Activated T-helper 2 cell treated with anti-CD3 and anti-CD28 coated beads, Interferon-gamma antibody, Interleukin-2, Interleukin-4, amounts not matched to agents 10 μg/mL and 5 μg/mL and 100 μg/mL, durations not matched to agents 14 hours and 24 hours and 36 hours (primary cell): ENCODE data around the gene SETDB2. TPM values are rescaled to one million over a fixed set of nuclear protein-coding genes. Genes with fewer than 3 reads are reported as not detected.
"Not testable (repeated sequence)": the region's sequence is repeated elsewhere in the genome, so short reads cannot be mapped to it uniquely, and the experiment has no call there.

Experiments
- DNase-seq: peaks from one replicate; pipeline ENCODE4 v3.0.0; 2021; ENCODE audit warnings: low spot score
- H3K27ac Mint-ChIP-seq: one replicate; pipeline ENCODE4 v1.8.0; 2021; ENCODE audit warnings: mixed read lengths
- H3K27me3 Mint-ChIP-seq: one replicate; pipeline ENCODE4 v1.8.0; 2021; ENCODE audit warnings: low read depth, mixed read lengths
- H3K36me3 Mint-ChIP-seq: one replicate; pipeline ENCODE4 v1.8.0; 2021; ENCODE audit warnings: low read depth, mixed read lengths
- H3K4me1 Mint-ChIP-seq: one replicate; pipeline ENCODE4 v1.8.0; 2021; ENCODE audit warnings: low read depth, mixed read lengths
- H3K4me3 Mint-ChIP-seq: one replicate; pipeline ENCODE4 v1.8.0; 2021; ENCODE audit warnings: low read depth, mild to moderate bottlenecking, moderate library complexity, mixed read lengths
- H3K9me3 Mint-ChIP-seq: one replicate; pipeline ENCODE4 v1.8.0; 2021; ENCODE audit warnings: mixed read lengths
- intact Hi-C: fragments of 100-400 bp; cut with micrococcal nuclease; formaldehyde crosslinking; loops from one replicate; pipeline ENCODE4 v1.15.1; 2023
- total RNA-seq: library from RNA; stranded (reverse); gene quantifications from 2 replicates; pipeline ENCODE4 v1.2.3, GENCODE V29; 2022

SETDB2 gene
- total RNA-seq, 1 donor from 2014 or later = 11.0 TPM

- H3K9me3 Mint-ChIP-seq, H3K27me3 Mint-ChIP-seq: not testable (repeated sequence)
- Mint-ChIP-seq H3K27ac (peak overlapping the region; percentile 95), H3K36me3 (peaks cover 45% of the 10 kb centered on the region), H3K4me3 (peak overlapping the region; percentile 82), H3K4me1 (peaks cover 50% of the 10 kb centered on the region)
- DNase-seq = peak; percentile 30
- intact Hi-C loops = loop anchor here (1.0 to 5.0 kb wide), 3 partner anchors 44 to 196 kb away; partner anchors contain the start of gene RCBTB1
These were observed 52.8 kb downstream of the SETDB2 start for GRCh38 chr13:49496837-49497236.

GRCh38 chr13:49497272-49497671 lies 53.2 kb downstream of the SETDB2 start:
- peaks cover 50% of the 10 kb centered on the region for H3K4me1 Mint-ChIP-seq
- DNase-seq = no peak

GRCh38 chr13:49498206-49498605 lies 54.1 kb downstream of the SETDB2 start:
- peaks cover 50% of the 10 kb centered on the region for H3K4me1 Mint-ChIP-seq
- H3K4me3 Mint-ChIP-seq = no peak overlapping the region
- peaks cover 54% of the 10 kb centered on the region for H3K36me3 Mint-ChIP-seq
- intact Hi-C loops = loop anchor here (5.0 kb wide), 1 partner anchor 89 kb away; the partner anchor contains the start of gene RCBTB1
- H3K27me3 Mint-ChIP-seq = no peaks in the 10 kb centered on the region
- no peaks in the 10 kb centered on the region for H3K9me3 Mint-ChIP-seq
- DNase-seq = no peak
- H3K27ac Mint-ChIP-seq = peak overlapping the region; percentile 95

More at GRCh38 chr13:49497272-49497671, 53.2 kb downstream of the SETDB2 start:
- Mint-ChIP-seq H3K27ac (peak overlapping the region; percentile 95), H3K27me3 (no peaks in the 10 kb centered on the region), H3K36me3 (peaks cover 45% of the 10 kb centered on the region), H3K4me3 (peak overlapping the region; percentile 82), H3K9me3 (no peaks in the 10 kb centered on the region)
- intact Hi-C loops = loop anchor here (1.0 to 5.0 kb wide), 3 partner anchors 44 to 196 kb away; partner anchors contain the start of gene RCBTB1

GRCh38 chr13:49499889-49500660 lies 56.0 kb downstream of the SETDB2 start:
- no peak for DNase-seq

DNA sequence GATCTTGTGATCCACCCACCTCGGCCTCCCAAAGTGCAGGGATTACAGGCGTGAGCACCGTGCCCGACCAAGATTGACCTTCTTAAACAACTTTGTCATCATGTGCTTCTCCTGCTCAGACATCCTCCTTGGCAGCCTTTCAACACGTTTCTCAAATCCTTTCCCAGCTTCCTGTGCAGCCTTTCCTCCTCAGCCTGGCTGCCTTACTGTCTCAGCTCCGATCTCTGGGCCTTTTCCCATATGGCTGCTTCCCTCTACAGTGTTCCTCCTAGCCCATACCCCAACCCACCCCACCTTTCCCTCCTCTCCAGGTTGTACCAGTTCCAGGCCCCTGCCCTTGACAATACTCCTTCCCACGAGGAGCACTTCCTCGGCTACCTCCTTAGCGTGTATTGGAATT lies 58.9 kb downstream of the SETDB2 start:
- no peaks in the 10 kb centered on the region for H3K9me3 Mint-ChIP-seq

More at GRCh38 chr13:49499889-49500660, 56.0 kb downstream of the SETDB2 start:
- H3K4me3 Mint-ChIP-seq = no peak overlapping the region
- intact Hi-C loops = loop anchor here (5.0 kb wide), 1 partner anchor 87 kb away; the partner anchor contains the start of gene RCBTB1
- H3K9me3 Mint-ChIP-seq = no peaks in the 10 kb centered on the region
- H3K36me3 Mint-ChIP-seq = peaks cover 55% of the 10 kb centered on the region
- H3K27me3 Mint-ChIP-seq = no peaks in the 10 kb centered on the region
- peaks cover 39% of the 10 kb centered on the region for H3K4me1 Mint-ChIP-seq
- H3K27ac Mint-ChIP-seq = peak overlapping the region; percentile 10

DNA sequence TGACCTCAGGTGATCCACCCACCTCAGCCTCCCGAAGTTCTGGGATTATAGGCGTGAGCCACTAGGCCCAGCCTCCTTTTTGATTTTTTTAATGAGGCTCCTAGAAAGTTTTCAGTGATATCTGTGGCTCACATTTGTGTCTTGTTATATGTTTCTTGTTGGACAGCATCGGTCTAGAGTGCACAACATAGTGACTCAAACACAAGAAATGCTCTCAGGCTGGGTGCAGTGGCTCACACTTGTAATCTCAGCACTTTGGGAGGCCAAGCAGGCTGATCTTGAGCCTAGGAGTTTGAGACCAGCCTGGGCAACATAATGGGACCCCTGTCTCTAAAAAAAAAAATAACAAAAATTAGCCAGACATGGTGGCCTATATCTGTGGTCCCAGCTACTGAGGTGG lies 59.9 kb downstream of the SETDB2 start:
- DNase-seq = no peak
- intact Hi-C loops = no loop called here
- Mint-ChIP-seq H3K27ac (no peak overlapping the region), H3K27me3 (no peaks in the 10 kb centered on the region), H3K4me1 (peaks cover 23% of the 10 kb centered on the region), H3K9me3 (no peaks in the 10 kb centered on the region), H3K36me3 (peaks cover 57% of the 10 kb centered on the region), H3K4me3 (no peak overlapping the region)

More for the DNA sequence above, 58.9 kb downstream of the SETDB2 start:
- Mint-ChIP-seq H3K36me3 (peaks cover 62% of the 10 kb centered on the region), H3K27ac (no peak overlapping the region), H3K4me1 (peaks cover 30% of the 10 kb centered on the region), H3K27me3 (no peaks in the 10 kb centered on the region), H3K4me3 (no peak overlapping the region)
- intact Hi-C loops = no loop called here
- DNase-seq = no peak

- Mint-ChIP-seq H3K9me3 (no peaks in the 10 kb centered on the region), H3K27ac (no peak overlapping the region), H3K27me3 (no peaks in the 10 kb centered on the region), H3K36me3 (peaks cover 73% of the 10 kb centered on the region), H3K4me1 (peaks cover 9% of the 10 kb centered on the region), H3K4me3 (no peak overlapping the region)
- intact Hi-C loops = no loop called here
- no peak for DNase-seq
These were observed 68.5 kb downstream of the SETDB2 start for GRCh38 chr13:49512578-49512977.

- Mint-ChIP-seq H3K27me3 (no peaks in the 10 kb centered on the region), H3K9me3 (no peaks in the 10 kb centered on the region), H3K27ac (no peak overlapping the region), H3K36me3 (peaks cover 68% of the 10 kb centered on the region), H3K4me1 (peaks cover 2% of the 10 kb centered on the region), H3K4me3 (no peak overlapping the region)
- intact Hi-C loops = no loop called here
- DNase-seq = no peak
These were observed 72.4 kb downstream of the SETDB2 start for GRCh38 chr13:49516467-49516866.

DNA sequence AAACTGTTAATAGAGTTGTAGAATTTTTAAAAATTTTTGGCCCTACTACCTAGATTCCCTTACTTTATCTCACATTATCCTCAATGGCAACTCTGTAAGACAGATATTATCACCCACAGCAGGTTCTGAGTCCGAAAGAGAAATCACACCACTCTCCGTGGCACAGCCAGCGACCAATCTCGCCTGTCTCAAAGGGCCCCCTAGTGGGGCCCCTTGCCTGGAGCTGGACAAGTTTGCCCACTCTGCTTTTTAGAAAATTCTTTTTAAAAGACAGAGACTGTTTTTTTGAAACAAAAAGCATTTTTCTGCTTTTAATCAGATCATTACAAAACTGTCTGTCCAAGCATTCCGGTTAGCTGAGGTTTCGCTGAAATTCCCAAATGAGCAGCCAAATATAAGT lies 73.4 kb downstream of the SETDB2 start:
- no peak overlapping the region for H3K27ac Mint-ChIP-seq
- no peaks in the 10 kb centered on the region for H3K9me3 Mint-ChIP-seq
- peaks cover 65% of the 10 kb centered on the region for H3K36me3 Mint-ChIP-seq
- no peak overlapping the region for H3K4me3 Mint-ChIP-seq
- intact Hi-C loops = no loop called here
- no peaks in the 10 kb centered on the region for H3K27me3 Mint-ChIP-seq
- DNase-seq = no peak
- H3K4me1 Mint-ChIP-seq = no peaks in the 10 kb centered on the region

- Mint-ChIP-seq H3K36me3 (peaks cover 51% of the 10 kb centered on the region), H3K27me3 (no peaks in the 10 kb centered on the region), H3K4me1 (peaks cover 5% of the 10 kb centered on the region), H3K27ac (no peak overlapping the region), H3K9me3 (no peaks in the 10 kb centered on the region), H3K4me3 (no peak overlapping the region)
- DNase-seq = no peak
- intact Hi-C loops = no loop called here
These were observed 77.2 kb downstream of the SETDB2 start for GRCh38 chr13:49521224-49521623.

GRCh38 chr13:49524740-49525501 lies 80.8 kb downstream of the SETDB2 start:
- Mint-ChIP-seq H3K27ac (no peak overlapping the region), H3K36me3 (peaks cover 66% of the 10 kb centered on the region), H3K9me3 (no peaks in the 10 kb centered on the region), H3K4me1 (peaks cover 5% of the 10 kb centered on the region), H3K4me3 (no peak overlapping the region), H3K27me3 (no peaks in the 10 kb centered on the region)
- DNase-seq = no peak
- intact Hi-C loops = no loop called here

DNA sequence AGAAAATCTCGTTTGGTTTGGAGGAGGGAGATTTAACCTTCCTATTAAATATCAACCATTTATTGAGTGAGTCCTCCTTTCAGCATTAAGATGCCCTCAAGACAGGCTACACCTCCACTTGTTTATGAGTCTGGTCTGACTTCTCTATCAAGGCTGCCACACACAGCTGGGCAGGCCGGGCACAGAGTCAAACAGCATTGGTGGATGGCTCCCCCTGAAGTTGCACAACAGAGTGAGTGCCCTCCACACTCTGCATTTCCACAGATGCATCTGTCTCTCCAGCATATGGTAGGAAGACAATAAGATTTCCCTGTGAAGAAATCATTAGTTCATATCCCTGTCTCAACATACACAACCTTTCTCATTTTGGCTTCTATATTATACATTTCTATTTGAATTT lies 83.0 kb downstream of the SETDB2 start:
- peaks cover 61% of the 10 kb centered on the region for H3K36me3 Mint-ChIP-seq
- H3K4me1 Mint-ChIP-seq = peaks cover 13% of the 10 kb centered on the region
- no peak overlapping the region for H3K4me3 Mint-ChIP-seq
- H3K9me3 Mint-ChIP-seq = no peaks in the 10 kb centered on the region
- intact Hi-C loops = no loop called here
- no peaks in the 10 kb centered on the region for H3K27me3 Mint-ChIP-seq
- no peak overlapping the region for H3K27ac Mint-ChIP-seq
- DNase-seq = no peak

- no peaks in the 10 kb centered on the region for H3K27me3 Mint-ChIP-seq
- no peak for DNase-seq
- H3K36me3 Mint-ChIP-seq = peaks cover 59% of the 10 kb centered on the region
- H3K27ac Mint-ChIP-seq = no peak overlapping the region
- intact Hi-C loops = no loop called here
- no peak overlapping the region for H3K4me3 Mint-ChIP-seq
- H3K9me3 Mint-ChIP-seq = no peaks in the 10 kb centered on the region
- H3K4me1 Mint-ChIP-seq = peaks cover 19% of the 10 kb centered on the region
These were observed 84.1 kb downstream of the SETDB2 start for GRCh38 chr13:49528161-49528560.
